HepG2 (cell line): ENCODE results near the gene RPF1. TPM values are rescaled to one million over a fixed set of nuclear protein-coding genes. Genes with fewer than 3 reads are reported as not detected.

Experiments used
- ATAC-seq: fragments of 200-7000 bp; cut with Tn5 transposase; 3 replicates; pipeline ENCODE4 v1.9.1; 2020; ENCODE audit warnings: mild to moderate bottlenecking, moderate library complexity
- BruUV-seq: library from RNA; stranded (reverse); fragments of 400-500 nt; replicated peaks from 2 replicates; lab custom pipeline; 2021; lab: Mats Ljungman, UMichigan
- CTCF ChIA-PET: fragments of 300-600 bp; formaldehyde crosslinking; extraction: SDS; loops from one replicate; lab custom pipeline; 2021; ENCODE audit warnings: low total read pairs, inconsistent platforms, low intra/inter-chr PET ratio; lab: Yijun Ruan, JAX
- POLR2A ChIA-PET: fragments of 350-600 bp; sonication (Branson Sonifier 250); formaldehyde crosslinking; loops from one replicate; lab custom pipeline; 2020; ENCODE audit warnings: antibody characterized with exemption, inconsistent platforms; lab: Yijun Ruan, JAX
- DNase-seq: peaks from one replicate; pipeline ENCODE4 v3.0.0-alpha.2; 2015; ENCODE audit warnings: low spot score
- FAIRE-seq: peaks from 3 replicates; lab custom pipeline; 2011; peaks lifted over from hg19 to GRCh38; lab: Jason Lieb, UNC
- H2AFZ ChIP-seq: one replicate; pipeline ENCODE4 v1.6.1; 2011; ENCODE audit warnings: low read length, inconsistent platforms
- H3K27ac ChIP-seq: fragments of 300-600 bp; 3 replicates; pipeline ENCODE4 v1.8.0; 2011; ENCODE audit warnings: mixed run types, mild to moderate bottlenecking, mixed read lengths, low read length, inconsistent platforms; ENCODE audit not compliant: insufficient read depth; ENCODE audit errors: extremely low read length
- H3K27me3 ChIP-seq, 2 experiments: fragments of 200-600 bp in 1 of 2; 2 replicates in 1 of 2; 3 replicates in 1 of 2; pipeline versions ENCODE4 v1.6.0 to v1.8.0; 2011; ENCODE audit warnings: low read length in 2 of 2, mild to moderate bottlenecking in 2 of 2, moderate library complexity in 2 of 2, inconsistent platforms in 1 of 2; ENCODE audit not compliant: insufficient read depth in 2 of 2, control insufficient read depth in 1 of 2
- H3K36me3 ChIP-seq, 2 experiments: fragments of 200-600 bp in 1 of 2; replicated peaks in 1 of 2; 2 replicates in 1 of 2; 3 replicates in 1 of 2; pipeline versions ENCODE4 v1.5.1 to v1.8.0; 2011; ENCODE audit warnings: low read length in 2 of 2, inconsistent platforms in 1 of 2; ENCODE audit not compliant: insufficient read depth in 2 of 2, control insufficient read depth in 1 of 2
- H3K4me1 ChIP-seq: 2 replicates; pipeline ENCODE4 v1.5.1; 2012; ENCODE audit warnings: low read length, inconsistent platforms; ENCODE audit not compliant: insufficient read depth
- H3K4me2 ChIP-seq: 2 replicates; pipeline ENCODE4 v1.6.0; 2011; ENCODE audit warnings: low read depth, low read length, inconsistent platforms
- H3K4me3 ChIP-seq, 3 experiments: fragments of 200-600 bp in 1 of 3; sonication (generic), shearing (Covaris generic) in 1 of 3; replicated peaks in 1 of 3; 2 replicates each; pipeline ENCODE4 v1.5.1; 2011 to 2016; ENCODE audit warnings: low read length in 3 of 3, inconsistent platforms in 2 of 3, low read depth in 2 of 3, mild to moderate bottlenecking in 2 of 3, control low read depth in 1 of 3, mixed read lengths in 1 of 3; ENCODE audit not compliant: insufficient read depth in 1 of 3
- H3K79me2 ChIP-seq: one replicate; pipeline ENCODE4 v1.6.1; 2011; ENCODE audit warnings: low read length, inconsistent platforms; ENCODE audit not compliant: insufficient read depth
- H3K9ac ChIP-seq: 2 replicates; pipeline ENCODE4 v1.6.0; 2011; ENCODE audit warnings: mild to moderate bottlenecking, low read depth, low read length, inconsistent platforms; ENCODE audit not compliant: insufficient read depth
- H3K9me3 ChIP-seq: 2 replicates; pipeline ENCODE4 v1.5.1; 2012; ENCODE audit warnings: mild to moderate bottlenecking, low read length
- H4K20me1 ChIP-seq: 2 replicates; pipeline ENCODE4 v1.6.0; 2011; ENCODE audit warnings: inconsistent platforms, mild to moderate bottlenecking, low read length, moderate library complexity; ENCODE audit not compliant: insufficient read depth
- E2F1 ChIP-seq: sonication (generic); formaldehyde crosslinking; IDR thresholded peaks from 2 replicates; pipeline ENCODE4 v1.5.0; 2020; ENCODE audit warnings: missing genetic modification reagents
- FOXO4 ChIP-seq: sonication (generic); formaldehyde crosslinking; conservative IDR thresholded peaks from 2 replicates; pipeline ENCODE4 v1.8.1; 2023; ENCODE audit warnings: missing genetic modification reagents
- HMGXB4 ChIP-seq, 2 experiments: sonication (generic) in 1 of 2; formaldehyde crosslinking in 1 of 2; IDR thresholded peaks; 2 replicates each; pipeline versions ENCODE4 v1.4.0 to v1.6.1; 2018 to 2020; ENCODE audit warnings: missing genetic modification reagents in 2 of 2, borderline replicate concordance in 1 of 2, low read depth in 1 of 2, mild to moderate bottlenecking in 1 of 2, missing biosample characterization in 1 of 2
- RERE ChIP-seq: IDR thresholded peaks from 2 replicates; pipeline ENCODE4 v1.6.1; 2016; ENCODE audit warnings: low read depth, missing genetic modification reagents, missing compliant biosample characterization
- YY1 ChIP-seq: IDR thresholded peaks from 2 replicates; pipeline ENCODE4 v1.6.1; 2011; ENCODE audit warnings: low read length, low read depth, moderate library complexity, mild to moderate bottlenecking; ENCODE audit not compliant: insufficient read depth, insufficient replicate concordance
- ZFAT ChIP-seq: sonication (generic); formaldehyde crosslinking; conservative IDR thresholded peaks from 2 replicates; pipeline ENCODE4 v1.8.1; 2023; ENCODE audit warnings: missing genetic modification reagents, inconsistent platforms
- ZNF34 ChIP-seq: sonication (generic); formaldehyde crosslinking; IDR thresholded peaks from 2 replicates; pipeline ENCODE4 v1.4.0; 2020; ENCODE audit warnings: mild to moderate bottlenecking, missing genetic modification reagents, borderline replicate concordance
- ZNF75D ChIP-seq: sonication (generic); formaldehyde crosslinking; IDR thresholded peaks from 2 replicates; pipeline ENCODE4 v1.8.1; 2023; ENCODE audit warnings: missing genetic modification reagents, mild to moderate bottlenecking, borderline replicate concordance
- WGBS: methylation state at CpG from one replicate; pipeline ENCODE4 v1.1.6; 2017; ENCODE audit warnings: low lambda C conversion rate; 5-methylcytosine and 5-hydroxymethylcytosine counted together
- in situ Hi-C: cut with HindIII; loops from 2 replicates; pipeline ENCODE4 v1.10.0; 2017; ENCODE audit warnings: low pct_unique_long_range_greater_than_20kb; ENCODE audit not compliant: extremely low pct_ligation_motif_present
- intact Hi-C: fragments of 100-400 bp; cut with micrococcal nuclease; formaldehyde crosslinking; loops from one replicate; pipeline ENCODE4 v1.10.0; 2022; ENCODE audit not compliant: unreplicated experiment
- polyA plus RNA-seq, 8 experiments: library from polyadenylated mRNA; depleted of rRNA in 3 of 8; stranded (reverse) in 7 of 8; unstranded in 1 of 8; fragments of >200 nt; fragmentation: Illumina TruSeq in 4 of 8; extraction: Trizol in 4 of 8; gene quantifications; 2 replicates each; pipeline versions ENCODE4 v1.2.1 to v1.2.3, GENCODE V29; 2011 to 2016; ENCODE audit warnings: low read depth in 4 of 8, missing spikeins in 1 of 8, mixed read lengths in 1 of 8; ENCODE audit not compliant: insufficient read depth in 1 of 8
- total RNA-seq, 5 experiments: library from RNA; depleted of rRNA; stranded (reverse); fragments of >200 nt; fragmentation: Illumina TruSeq; extraction: Trizol; gene quantifications; 2 replicates each; pipeline ENCODE4 v1.2.3, GENCODE V29; 2016; ENCODE audit warnings: low read depth in 1 of 5

The RPF1 gene
- total and polyA plus RNA-seq, 2 of the 13 experiments (the other 11 are each of a cell fraction or from before 2014, with no cell fraction given), result 23.0 to 39.0 TPM

GRCh38 chr1:84505493-84506001 is 26.5 kb downstream of the RPF1 start:
- no peak for FAIRE-seq
- Histone ChIP-seq H4K20me1 (peaks cover 43% of the 10 kb centered on the region), H2AFZ (no peak overlapping the region), H3K79me2 (peaks cover 54% of the 10 kb centered on the region), H3K4me3 (peak overlapping the region; percentile 92 to 97 (median 97)), H3K27ac (peak overlapping the region; percentile 99), H3K4me1 (peaks cover 56% of the 10 kb centered on the region), H3K27me3 (no peaks in the 10 kb centered on the region), H3K36me3 (peaks cover 2 to 10% of the 10 kb centered on the region in 2 experiments; a peak in 3 of 5 replicates), H3K4me2 (peak overlapping the region; percentile 96), H3K9ac (peak overlapping the region; percentile 99), H3K9me3 (no peaks in the 10 kb centered on the region)
- WGBS, result under 1% methylated on average over 13 of the region's 47 CpGs
- CTCF ChIA-PET, result no interaction called here
- intact Hi-C loops (loop anchor here (2.0 to 5.0 kb wide), 2 partner anchors 37 to 69 kb away; partner anchors contain the start of gene CTBS), in situ Hi-C loops (loop anchor here (5.0 kb wide), 1 partner anchor 67 kb away; the partner anchor contains the start of gene CTBS)
- ATAC-seq, result peak; percentile 55
- no peak for DNase-seq
- POLR2A ChIA-PET, result interaction anchor here (1.0 to 4.9 kb wide), 12 partner anchors 9 to 1066 kb away, joined by 3 to 90 read pairs (median 5); partner anchors contain the start of genes CTBS and RPF1
- TSS peak; percentile 51 for BruUV-seq
- TF ChIP-seq ZFAT (no peak), E2F1 (CRISPR knock-in tag) (0 out of 2 replicates have a peak, but pooled peaks have one; percentile 47), YY1 (peak; percentile 24), ZNF75D (no peak), ZNF34 (CRISPR knock-in tag) (0 out of 2 replicates have a peak, but pooled peaks have one; percentile 72), RERE (CRISPR knock-in tag) (no peak), FOXO4 (CRISPR knock-in tag) (no peak), HMGXB4 (CRISPR knock-in tag; IDR thresholded peaks at IDR 0.05; ENCODE audit: borderline replicate concordance in 1 of 2, low read depth in 1 of 2) (peak in 1 of 2 experiments; percentile 20; a peak in 1 of 4 replicates)
